Measurements from ENCODE around the gene ZBTB4.

The ZBTB4 gene, protein sequence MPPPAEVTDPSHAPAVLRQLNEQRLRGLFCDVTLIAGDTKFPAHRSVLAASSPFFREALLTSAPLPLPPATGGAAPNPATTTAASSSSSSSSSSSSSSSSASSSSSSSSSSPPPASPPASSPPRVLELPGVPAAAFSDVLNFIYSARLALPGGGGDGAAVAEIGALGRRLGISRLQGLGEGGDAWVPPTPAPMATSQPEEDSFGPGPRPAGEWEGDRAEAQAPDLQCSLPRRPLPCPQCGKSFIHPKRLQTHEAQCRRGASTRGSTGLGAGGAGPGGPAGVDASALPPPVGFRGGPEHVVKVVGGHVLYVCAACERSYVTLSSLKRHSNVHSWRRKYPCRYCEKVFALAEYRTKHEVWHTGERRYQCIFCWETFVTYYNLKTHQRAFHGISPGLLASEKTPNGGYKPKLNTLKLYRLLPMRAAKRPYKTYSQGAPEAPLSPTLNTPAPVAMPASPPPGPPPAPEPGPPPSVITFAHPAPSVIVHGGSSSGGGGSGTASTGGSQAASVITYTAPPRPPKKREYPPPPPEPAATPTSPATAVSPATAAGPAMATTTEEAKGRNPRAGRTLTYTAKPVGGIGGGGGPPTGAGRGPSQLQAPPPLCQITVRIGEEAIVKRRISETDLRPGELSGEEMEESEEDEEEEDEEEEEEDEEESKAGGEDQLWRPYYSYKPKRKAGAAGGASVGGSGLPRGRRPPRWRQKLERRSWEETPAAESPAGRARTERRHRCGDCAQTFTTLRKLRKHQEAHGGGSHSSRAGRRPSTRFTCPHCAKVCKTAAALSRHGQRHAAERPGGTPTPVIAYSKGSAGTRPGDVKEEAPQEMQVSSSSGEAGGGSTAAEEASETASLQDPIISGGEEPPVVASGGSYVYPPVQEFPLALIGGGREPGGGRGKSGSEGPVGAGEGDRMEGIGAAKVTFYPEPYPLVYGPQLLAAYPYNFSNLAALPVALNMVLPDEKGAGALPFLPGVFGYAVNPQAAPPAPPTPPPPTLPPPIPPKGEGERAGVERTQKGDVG

GRCh38 chr17:7479213-7480088, at the start of gene ZBTB4:
Gene ZBTB4, minus strand, starts transcription at chr17:7479631. Its CDS starts 12,830 bp downstream, at chr17:7466801.
- peak; percentile 62 for DNase-seq (ENCODE audit: low read depth)

DNA sequence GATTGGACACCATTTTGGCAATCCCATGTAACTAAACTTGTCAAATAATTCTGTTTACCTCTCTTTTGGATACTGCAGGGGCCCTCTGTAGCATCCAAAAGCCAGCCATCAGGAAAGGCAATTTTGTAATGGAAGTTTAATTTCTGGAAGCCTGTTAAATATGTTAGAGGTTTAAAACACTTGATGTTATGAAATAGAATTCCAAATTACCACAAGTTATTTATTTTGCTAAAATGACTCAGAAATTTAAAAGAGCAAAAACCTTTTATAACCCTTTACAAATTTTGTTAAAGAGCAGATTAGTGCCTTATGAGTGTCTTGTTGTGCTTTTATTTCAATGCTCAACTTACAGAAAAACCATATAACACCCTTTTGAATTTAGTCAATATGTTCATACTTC, 49.4 kb upstream of the ZBTB4 start:
- no peak for DNase-seq (ENCODE audit: low read depth)

DNA sequence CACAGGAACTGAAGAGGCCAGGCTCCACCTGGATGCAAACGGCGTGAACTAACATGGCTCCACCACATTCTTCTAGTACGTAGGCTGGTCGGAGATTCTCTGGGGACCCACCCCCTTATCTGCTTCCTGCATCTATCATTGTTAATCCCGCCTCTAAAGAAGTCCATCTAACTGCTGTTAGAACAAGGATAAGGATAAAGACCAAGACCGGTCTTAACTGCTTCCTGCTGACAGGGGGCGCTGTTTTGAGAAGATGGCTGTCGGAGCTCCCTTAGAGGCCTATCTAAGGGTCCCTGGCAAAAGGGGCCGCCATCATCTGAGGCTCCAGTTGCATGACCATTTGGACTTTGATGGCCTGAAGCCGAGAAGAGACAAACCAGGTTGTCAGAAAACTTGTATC, 43.6 kb upstream of the ZBTB4 start:
- peak; percentile 46 for DNase-seq (ENCODE audit: low read depth)

DNA sequence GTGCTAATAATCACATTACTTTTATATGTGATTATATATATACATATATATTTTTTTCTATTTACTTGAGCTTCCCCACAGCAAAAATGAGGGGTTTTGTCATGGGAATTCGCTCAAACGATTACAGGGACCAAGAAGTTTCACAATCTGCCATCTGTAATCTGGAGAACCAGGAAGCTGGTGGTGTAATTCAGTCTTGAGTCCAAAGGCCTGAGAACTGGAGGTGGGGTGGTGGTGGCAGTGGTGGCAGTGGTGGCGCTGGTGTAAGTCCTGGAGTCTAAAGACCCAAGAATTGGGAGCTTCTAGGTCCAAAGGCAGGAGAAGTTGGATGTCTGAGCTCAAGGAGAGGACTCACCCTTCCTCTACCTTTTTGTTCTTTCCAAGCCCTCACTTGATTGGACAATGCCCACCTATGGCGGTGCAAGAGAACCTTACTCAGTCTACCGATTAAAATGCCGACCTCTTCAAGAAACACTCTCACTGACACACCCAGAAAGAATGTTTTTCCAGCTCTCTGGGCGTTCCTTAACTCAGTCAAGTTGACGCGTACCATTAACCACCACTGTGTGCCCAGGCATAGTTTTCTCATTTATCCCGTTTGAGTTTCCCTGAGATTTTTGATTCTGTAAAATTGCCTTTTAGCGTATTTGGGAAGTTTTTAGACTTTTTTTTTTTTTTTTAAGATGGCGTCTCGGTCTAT, 36.6 kb upstream of the ZBTB4 start:
- DNase-seq (ENCODE audit: low read depth) = no peak

- no peak for DNase-seq (ENCODE audit: low read depth)
These were observed 34.5 kb upstream of the ZBTB4 start for GRCh38 chr17:7513850-7514419.

DNA sequence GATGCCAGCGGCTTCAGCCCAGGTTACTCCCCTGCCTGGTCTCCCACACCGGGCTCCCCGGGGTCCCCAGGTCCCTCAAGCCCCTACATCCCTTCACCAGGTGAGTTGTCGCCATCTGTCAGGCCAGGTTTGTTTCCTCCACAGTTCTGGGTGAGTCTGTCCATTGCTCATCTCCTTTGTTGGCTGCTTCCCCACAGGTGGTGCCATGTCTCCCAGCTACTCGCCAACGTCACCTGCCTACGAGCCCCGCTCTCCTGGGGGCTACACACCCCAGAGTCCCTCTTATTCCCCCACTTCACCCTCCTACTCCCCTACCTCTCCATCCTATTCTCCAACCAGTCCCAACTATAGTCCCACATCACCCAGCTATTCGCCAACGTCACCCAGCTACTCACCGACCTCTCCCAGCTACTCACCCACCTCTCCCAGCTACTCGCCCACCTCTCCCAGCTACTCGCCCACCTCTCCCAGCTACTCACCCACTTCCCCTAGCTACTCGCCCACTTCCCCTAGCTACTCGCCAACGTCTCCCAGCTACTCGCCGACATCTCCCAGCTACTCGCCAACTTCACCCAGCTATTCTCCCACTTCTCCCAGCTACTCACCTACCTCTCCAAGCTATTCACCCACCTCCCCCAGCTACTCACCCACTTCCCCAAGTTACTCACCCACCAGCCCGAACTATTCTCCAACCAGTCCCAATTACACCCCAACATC, 33.6 kb upstream of the ZBTB4 start:
- DNase-seq (ENCODE audit: low read depth) = no peak

DNA sequence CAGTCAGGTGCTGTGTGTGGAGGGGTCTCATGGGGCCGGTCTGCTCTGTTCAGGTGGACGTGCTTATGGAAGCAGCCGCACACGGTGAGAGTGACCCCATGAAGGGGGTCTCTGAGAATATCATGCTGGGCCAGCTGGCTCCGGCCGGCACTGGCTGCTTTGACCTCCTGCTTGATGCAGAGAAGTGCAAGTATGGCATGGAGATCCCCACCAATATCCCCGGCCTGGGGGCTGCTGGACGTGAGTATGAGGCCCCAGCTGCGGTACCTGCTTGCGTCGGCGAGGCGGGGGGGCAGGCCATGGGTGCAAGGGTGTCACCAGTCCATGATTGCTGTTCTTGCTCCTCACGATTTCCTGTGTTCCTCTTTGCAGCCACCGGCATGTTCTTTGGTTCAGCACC, 32.7 kb upstream of the ZBTB4 start:
- no peak for DNase-seq (ENCODE audit: low read depth)

DNA sequence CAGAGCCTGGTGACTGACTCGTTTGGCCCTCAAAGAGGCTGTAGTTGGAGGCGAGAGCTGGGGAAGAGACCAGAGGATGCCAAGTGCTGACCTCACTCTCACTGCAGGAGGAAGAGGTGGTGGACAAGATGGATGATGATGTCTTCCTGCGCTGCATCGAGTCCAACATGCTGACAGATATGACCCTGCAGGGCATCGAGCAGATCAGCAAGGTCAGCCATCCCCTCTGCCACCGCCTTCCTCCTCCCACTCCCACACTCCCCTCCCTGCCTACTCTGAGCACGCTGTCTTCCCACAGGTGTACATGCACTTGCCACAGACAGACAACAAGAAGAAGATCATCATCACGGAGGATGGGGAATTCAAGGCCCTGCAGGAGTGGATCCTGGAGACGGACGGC, 31.7 kb upstream of the ZBTB4 start:
- DNase-seq (ENCODE audit: low read depth) = no peak

GRCh38 chr17:7509937-7510336, 30.5 kb upstream of the ZBTB4 start:
- no peak for DNase-seq (ENCODE audit: low read depth)

DNA sequence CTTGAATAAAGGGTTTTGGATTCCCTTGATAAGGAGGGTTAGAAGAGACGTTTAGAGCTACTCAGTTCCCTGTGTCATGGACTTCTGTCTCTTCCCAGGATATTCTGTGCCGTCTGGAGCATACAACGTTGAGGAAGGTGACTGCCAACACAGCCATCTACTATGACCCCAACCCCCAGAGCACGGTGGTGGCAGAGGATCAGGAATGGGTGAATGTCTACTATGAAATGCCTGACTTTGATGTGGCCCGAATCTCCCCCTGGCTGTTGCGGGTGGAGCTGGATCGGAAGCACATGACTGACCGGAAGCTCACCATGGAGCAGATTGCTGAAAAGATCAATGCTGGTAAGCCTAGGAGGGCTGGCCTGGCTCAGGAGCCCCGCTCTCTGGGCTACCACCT, 29.4 kb upstream of the ZBTB4 start:
- DNase-seq (ENCODE audit: low read depth) = no peak

DNA sequence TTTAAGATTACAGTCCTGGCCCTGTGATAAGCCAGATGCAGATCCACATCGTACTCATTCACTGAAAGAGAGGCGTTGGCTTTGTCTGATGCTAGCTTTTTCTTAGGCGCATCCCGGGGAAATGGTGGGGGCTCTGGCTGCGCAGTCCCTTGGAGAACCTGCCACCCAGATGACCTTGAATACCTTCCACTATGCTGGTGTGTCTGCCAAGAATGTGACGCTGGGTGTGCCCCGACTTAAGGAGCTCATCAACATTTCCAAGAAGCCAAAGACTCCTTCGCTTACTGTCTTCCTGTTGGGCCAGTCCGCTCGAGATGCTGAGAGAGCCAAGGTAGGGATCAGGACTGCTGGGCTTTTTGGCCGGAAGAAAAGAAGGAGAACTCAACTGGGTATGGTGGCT, 28.7 kb upstream of the ZBTB4 start:
- no peak for DNase-seq (ENCODE audit: low read depth)

GRCh38 chr17:7503521-7503920, 24.1 kb upstream of the ZBTB4 start:
- no peak for DNase-seq (ENCODE audit: low read depth)

DNA sequence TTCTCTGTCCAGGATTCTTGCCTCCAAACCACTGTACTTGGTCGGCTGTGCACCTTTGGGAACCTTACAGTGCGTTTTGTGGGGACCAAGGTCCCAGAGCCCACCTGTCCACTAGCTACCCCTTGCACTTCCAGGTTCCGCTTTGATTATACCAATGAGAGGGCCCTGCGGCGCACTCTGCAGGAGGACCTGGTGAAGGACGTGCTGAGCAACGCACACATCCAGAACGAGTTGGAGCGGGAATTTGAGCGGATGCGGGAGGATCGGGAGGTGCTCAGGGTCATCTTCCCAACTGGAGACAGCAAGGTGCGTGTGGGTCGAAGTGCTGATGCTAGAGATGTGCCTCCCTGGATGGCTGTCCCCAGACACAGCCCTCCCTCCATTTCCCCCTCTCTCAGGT, 23.6 kb upstream of the ZBTB4 start:
- no peak for DNase-seq (ENCODE audit: low read depth)

- DNase-seq (ENCODE audit: low read depth) = no peak
These were observed 22.9 kb upstream of the ZBTB4 start for GRCh38 chr17:7502171-7502847.

DNA sequence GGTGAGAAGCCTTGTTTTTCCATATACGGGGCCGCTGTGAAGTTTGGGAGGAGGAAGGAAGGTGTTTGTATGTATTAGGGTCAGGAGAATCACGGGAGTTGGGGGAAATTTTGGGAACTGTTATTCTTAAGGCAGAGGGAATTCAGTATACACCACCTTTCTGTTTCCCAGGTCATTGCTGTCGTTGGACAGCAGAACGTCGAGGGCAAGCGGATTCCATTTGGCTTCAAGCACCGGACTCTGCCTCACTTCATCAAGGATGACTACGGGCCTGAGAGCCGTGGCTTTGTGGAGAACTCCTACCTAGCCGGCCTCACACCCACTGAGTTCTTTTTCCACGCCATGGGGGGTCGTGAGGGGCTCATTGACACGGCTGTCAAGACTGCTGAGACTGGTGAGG, 22.3 kb upstream of the ZBTB4 start:
- DNase-seq (ENCODE audit: low read depth) = no peak

GRCh38 chr17:7499161-7499560, 19.7 kb upstream of the ZBTB4 start:
- no peak for DNase-seq (ENCODE audit: low read depth)

GRCh38 chr17:7497636-7498035, 18.2 kb upstream of the ZBTB4 start:
- no peak for DNase-seq (ENCODE audit: low read depth)

DNA sequence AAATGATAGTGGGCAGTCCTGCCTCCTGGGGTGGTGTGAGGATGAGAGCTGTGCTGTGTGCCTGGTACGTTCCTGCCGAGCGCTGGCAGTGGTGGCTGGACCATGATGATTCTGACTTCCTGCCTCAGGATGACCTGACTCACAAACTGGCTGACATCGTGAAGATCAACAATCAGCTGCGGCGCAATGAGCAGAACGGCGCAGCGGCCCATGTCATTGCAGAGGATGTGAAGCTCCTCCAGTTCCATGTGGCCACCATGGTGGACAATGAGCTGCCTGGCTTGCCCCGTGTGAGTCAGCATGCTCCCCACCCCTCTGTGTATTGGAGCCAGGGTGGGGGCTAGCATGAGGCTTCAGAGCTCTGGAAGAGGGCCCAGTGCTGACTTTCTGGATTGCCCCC, 17.8 kb upstream of the ZBTB4 start:
- no peak for DNase-seq (ENCODE audit: low read depth)

DNA sequence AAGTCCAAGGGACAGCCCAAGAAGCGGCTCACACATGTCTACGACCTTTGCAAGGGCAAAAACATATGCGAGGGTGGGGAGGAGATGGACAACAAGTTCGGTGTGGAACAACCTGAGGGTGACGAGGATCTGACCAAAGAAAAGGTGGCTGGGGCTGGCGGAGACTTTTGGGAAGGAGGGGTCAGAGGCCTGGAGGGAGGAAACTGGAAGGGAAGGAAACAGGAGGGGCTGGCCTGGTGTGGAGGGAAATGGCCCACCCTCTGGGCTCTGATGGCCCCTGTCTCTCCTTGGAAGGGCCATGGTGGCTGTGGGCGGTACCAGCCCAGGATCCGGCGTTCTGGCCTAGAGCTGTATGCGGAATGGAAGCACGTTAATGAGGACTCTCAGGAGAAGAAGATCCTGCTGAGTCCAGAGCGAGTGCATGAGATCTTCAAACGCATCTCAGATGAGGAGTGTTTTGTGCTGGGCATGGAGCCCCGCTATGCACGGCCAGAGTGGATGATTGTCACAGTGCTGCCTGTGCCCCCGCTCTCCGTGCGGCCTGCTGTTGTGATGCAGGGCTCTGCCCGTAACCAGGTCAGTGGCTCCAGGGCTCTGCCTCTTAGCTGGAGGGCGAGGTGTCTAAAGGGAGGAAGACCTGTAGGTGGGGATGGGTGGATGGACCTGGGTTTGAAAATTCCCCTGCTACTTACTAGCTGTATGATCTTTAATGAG, 17.2 kb upstream of the ZBTB4 start:
- DNase-seq (ENCODE audit: low read depth) = no peak

Data from activated T-cell treated with anti-CD3 and anti-CD28 coated beads for 1 hour (primary cell).